ENCODE measurements around the gene UNC80.

UNC80 gene

DNA sequence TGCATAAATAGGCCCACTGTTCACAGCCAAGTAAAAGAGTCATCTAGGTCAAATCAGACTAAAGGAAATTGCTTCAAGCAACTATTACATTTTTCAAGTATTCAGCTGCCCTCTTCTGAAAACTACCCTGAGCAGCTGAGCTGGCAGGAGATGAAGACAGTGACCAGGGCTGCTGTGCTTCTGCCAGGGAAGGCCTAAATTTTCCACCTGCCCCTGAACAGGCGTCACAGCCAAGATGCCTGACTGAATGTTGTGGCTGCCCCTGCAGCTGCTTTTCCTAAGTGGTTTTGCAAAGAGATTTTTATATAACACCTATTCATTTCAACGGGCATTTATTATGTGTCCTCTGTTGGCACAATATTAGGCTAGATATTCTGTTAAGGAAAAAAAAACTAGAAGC is 134.1 kb downstream of the UNC80 start:
- TF ChIP-seq, protein P1, sequence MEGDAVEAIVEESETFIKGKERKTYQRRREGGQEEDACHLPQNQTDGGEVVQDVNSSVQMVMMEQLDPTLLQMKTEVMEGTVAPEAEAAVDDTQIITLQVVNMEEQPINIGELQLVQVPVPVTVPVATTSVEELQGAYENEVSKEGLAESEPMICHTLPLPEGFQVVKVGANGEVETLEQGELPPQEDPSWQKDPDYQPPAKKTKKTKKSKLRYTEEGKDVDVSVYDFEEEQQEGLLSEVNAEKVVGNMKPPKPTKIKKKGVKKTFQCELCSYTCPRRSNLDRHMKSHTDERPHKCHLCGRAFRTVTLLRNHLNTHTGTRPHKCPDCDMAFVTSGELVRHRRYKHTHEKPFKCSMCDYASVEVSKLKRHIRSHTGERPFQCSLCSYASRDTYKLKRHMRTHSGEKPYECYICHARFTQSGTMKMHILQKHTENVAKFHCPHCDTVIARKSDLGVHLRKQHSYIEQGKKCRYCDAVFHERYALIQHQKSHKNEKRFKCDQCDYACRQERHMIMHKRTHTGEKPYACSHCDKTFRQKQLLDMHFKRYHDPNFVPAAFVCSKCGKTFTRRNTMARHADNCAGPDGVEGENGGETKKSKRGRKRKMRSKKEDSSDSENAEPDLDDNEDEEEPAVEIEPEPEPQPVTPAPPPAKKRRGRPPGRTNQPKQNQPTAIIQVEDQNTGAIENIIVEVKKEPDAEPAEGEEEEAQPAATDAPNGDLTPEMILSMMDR (IDR thresholded peaks at IDR 0.05; ENCODE audit: low read depth, low read length) = no peak
- no peak for DNase-seq (ENCODE audit: extremely low read depth, low read depth)

DNA sequence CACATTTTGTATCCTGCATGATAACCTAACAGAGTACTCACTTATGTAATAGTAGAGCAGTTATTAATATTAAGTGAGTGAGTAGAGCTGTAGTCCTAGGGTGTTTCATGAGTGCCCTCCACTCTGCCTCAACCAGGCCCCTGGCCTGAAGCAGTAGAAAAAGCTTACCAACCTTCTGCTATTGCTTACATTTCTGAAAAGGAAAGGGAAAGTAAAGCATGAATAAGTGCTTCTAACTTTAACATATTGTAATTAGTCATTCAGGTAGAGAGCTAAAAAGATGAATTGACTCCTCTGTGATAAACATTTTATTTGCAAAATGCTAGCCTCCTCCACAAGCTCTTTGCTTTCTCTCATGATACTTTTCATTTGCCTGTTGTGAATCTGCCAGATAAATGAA is 136.1 kb downstream of the UNC80 start:
- TF ChIP-seq, protein P1 (IDR thresholded peaks at IDR 0.05; ENCODE audit: low read depth, low read length) = no peak
- no peak for DNase-seq (ENCODE audit: extremely low read depth, low read depth)

- TF ChIP-seq, protein P1 (IDR thresholded peaks at IDR 0.05; ENCODE audit: low read depth, low read length) = no peak
- no peak for DNase-seq (ENCODE audit: extremely low read depth, low read depth)
Observed at GRCh38 chr2:209908511-209908910, 136.9 kb downstream of the UNC80 start.

GRCh38 chr2:209911486-209911885 is 139.9 kb downstream of the UNC80 start:
- no peak for DNase-seq (ENCODE audit: extremely low read depth, low read depth)
- TF ChIP-seq, protein P1 (IDR thresholded peaks at IDR 0.05; ENCODE audit: low read depth, low read length) = no peak

GRCh38 chr2:209913786-209914345 is 142.2 kb downstream of the UNC80 start:
- TF ChIP-seq, protein P1 (IDR thresholded peaks at IDR 0.05; ENCODE audit: low read depth, low read length) = no peak
- no peak for DNase-seq (ENCODE audit: extremely low read depth, low read depth)

DNA sequence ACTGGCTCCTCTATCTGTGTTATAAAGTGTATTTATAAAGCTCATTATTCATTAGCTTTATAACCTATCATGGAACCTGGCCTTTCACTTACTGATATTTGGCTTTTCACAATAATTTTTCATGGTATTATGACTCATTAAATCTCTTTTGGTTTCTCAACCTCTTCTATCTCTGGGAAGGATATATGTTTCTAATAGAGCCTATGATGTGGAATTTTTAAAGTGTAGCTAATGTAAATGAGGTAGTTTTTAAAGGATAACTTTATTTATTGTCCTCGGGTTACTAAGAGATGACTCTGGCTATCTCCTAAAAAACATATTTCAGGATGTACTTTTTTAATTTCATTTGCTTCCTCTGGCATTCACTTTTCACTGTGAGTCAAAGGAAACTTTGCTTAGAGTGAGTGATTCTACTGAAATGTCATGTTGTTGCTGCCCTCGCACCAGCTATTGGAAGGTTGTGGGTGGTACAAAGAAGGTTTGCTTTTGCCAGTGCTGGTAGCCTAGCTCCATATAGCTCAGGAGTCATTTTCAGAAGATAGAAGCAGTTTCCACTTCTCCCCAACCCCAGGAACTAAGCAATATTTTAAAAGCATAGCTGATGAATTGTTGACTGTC is 145.6 kb downstream of the UNC80 start:
- no peak for DNase-seq (ENCODE audit: extremely low read depth, low read depth)
- TF ChIP-seq, protein P1 (IDR thresholded peaks at IDR 0.05; ENCODE audit: low read depth, low read length) = no peak

DNA sequence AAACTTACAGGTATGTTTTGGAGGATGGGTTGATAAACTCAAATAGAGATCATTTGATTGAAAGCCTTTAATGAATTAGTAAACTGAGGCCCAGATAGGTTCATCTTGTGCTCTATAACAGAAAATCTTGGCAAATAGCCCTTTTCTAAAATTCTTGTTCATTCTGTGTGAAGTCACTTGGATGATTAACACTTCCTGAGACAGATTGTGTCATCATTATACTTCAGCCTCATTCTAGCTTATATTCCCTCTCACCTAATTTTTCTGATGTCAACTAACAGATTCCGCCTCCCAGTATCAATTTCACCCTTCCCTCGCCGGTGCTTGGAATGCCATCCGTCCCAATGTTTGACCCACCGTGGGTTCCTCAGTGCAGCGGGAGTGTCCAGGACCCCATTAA is 146.6 kb downstream of the UNC80 start:
- DNase-seq (ENCODE audit: extremely low read depth, low read depth) = no peak

More for the DNA sequence above, 146.6 kb downstream of the UNC80 start:
- TF ChIP-seq, protein P1 (IDR thresholded peaks at IDR 0.05; ENCODE audit: low read depth, low read length) = no peak

All from AG09319 (cell line).